CD4-positive, CD25-positive, alpha-beta regulatory T cell (primary cell): ENCODE results near the gene ZNF48. TPM values are rescaled to one million over a fixed set of nuclear protein-coding genes. Genes with fewer than 3 reads are reported as not detected.

Experiments used
- ATAC-seq, 2 donors: fragments of 150-1000 bp; cut with Tn5 transposase; one replicate each; pipeline ENCODE4 v1.10.0; 2021; ENCODE audit warnings: low read depth in 2 of 2, moderate number of reproducible peaks in 2 of 2, moderate library complexity in 1 of 2
- DNase-seq, 3 donors: peaks; one replicate each; pipeline versions ENCODE4 v3.0.0 to v3.0.0-alpha.2; 2012 to 2022; ENCODE audit warnings: mixed read lengths in 1 of 3
- H3K27ac ChIP-seq: one replicate; pipeline ENCODE4 v1.7.0; 2013; ENCODE audit warnings: mild to moderate bottlenecking, low read length; ENCODE audit not compliant: insufficient read depth, poor library complexity, severe bottlenecking
- H3K27me3 ChIP-seq: one replicate; pipeline ENCODE4 v1.7.0; 2013; ENCODE audit warnings: low read length; ENCODE audit not compliant: control insufficient read depth, insufficient read depth
- H3K36me3 ChIP-seq: one replicate; pipeline ENCODE4 v1.7.0; 2013; ENCODE audit warnings: mild to moderate bottlenecking, low read length, moderate library complexity; ENCODE audit not compliant: control insufficient read depth, insufficient read depth
- H3K4me1 ChIP-seq: 2 replicates; pipeline ENCODE4 v1.7.0; 2013; ENCODE audit warnings: mild to moderate bottlenecking, low read length; ENCODE audit not compliant: insufficient read depth, control insufficient read depth, poor library complexity, severe bottlenecking
- H3K4me3 ChIP-seq: one replicate; pipeline ENCODE4 v1.7.0; 2013; ENCODE audit warnings: low read depth, mild to moderate bottlenecking, low read length, moderate library complexity
- H3K9me3 ChIP-seq, 2 experiments: 1 replicate in 1 of 2; 2 replicates in 1 of 2; pipeline ENCODE4 v1.7.0; 2013; ENCODE audit warnings: low read length in 2 of 2, mild to moderate bottlenecking in 1 of 2, moderate library complexity in 1 of 2; ENCODE audit not compliant: control insufficient read depth in 2 of 2
- H3K27ac Mint-ChIP-seq, 3 donors: one replicate each; pipeline ENCODE4 v1.8.0; 2020 to 2022; ENCODE audit warnings: mild to moderate bottlenecking in 3 of 3, mixed read lengths in 3 of 3, moderate library complexity in 2 of 3
- H3K27me3 Mint-ChIP-seq: one replicate; pipeline ENCODE4 v1.8.0; 2022; ENCODE audit warnings: mild to moderate bottlenecking, mixed read lengths
- H3K36me3 Mint-ChIP-seq: one replicate; pipeline ENCODE4 v1.8.0; 2020; ENCODE audit warnings: mixed read lengths
- H3K4me1 Mint-ChIP-seq, 4 donors: one replicate each; pipeline ENCODE4 v1.8.0; 2020 to 2022; ENCODE audit warnings: mixed read lengths in 4 of 4, mild to moderate bottlenecking in 1 of 4
- H3K4me3 Mint-ChIP-seq, 4 donors: one replicate each; pipeline ENCODE4 v1.8.0; 2020 to 2022; ENCODE audit warnings: mild to moderate bottlenecking in 4 of 4, mixed read lengths in 4 of 4, moderate library complexity in 3 of 4
- H3K9me3 Mint-ChIP-seq, 7 donors: one replicate each; pipeline ENCODE4 v1.8.0; 2020 to 2022; ENCODE audit warnings: mixed read lengths in 7 of 7, mild to moderate bottlenecking in 3 of 7, moderate library complexity in 2 of 7
- polyA plus RNA-seq, 4 donors: library from polyadenylated mRNA; unstranded; fragments of 300-500 nt; fragmentation: Illumina TruSeq; gene quantifications; one replicate each; pipeline ENCODE4 v1.2.3, GENCODE V29; 2021
- total RNA-seq: library from RNA; stranded (reverse); gene quantifications from one replicate; pipeline ENCODE4 v1.2.3, GENCODE V29; 2022

The ZNF48 gene
- total and polyA plus RNA-seq, 5 donors from 2014 or later, result 4.5 to 8.0 (median 6.5) TPM

DNA sequence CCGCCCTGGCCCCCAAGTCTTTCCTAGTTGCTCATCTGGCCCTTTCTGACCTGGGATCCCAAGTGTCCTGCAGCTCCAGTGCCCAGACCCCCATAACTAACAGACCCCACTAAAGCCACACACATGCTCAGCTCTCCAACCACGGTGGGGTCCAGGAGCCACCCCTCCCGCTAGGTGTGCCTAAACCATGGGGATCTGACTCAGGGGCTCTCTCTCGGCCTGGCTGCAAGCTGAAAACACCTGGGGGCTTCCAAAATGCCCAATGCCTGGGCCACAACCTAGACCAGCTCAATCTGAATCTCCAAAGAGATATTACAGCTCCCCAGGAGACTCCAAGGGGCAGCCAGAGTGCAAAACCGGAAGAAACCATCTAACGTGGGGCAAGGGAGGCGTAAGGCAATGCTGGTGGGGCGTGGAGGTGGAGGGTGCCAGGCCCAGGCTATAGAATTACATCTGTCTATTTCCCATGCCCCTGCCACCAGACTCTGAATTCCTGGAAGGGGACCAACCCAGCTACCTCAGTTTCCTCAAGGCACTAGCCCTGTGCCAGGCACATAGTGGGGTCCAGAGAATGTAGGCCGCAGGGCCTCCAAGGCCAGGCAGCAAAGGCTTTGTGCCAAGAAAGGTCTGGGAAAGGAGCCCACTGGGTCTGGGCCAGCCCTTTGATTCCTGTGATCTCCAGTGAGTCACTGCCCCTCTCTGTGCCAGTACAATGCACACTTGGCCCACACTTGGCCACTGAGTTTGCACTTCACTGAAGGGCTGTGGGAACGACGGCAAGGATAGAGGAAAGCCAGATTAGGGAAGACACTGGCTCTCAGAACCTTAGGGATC, 43.4 kb upstream of the ZNF48 start:
- Histone ChIP-seq H3K4me1 (peaks cover 24% of the 10 kb centered on the region), H3K27me3 (no peaks in the 10 kb centered on the region), H3K36me3 (peaks cover 32% of the 10 kb centered on the region), H3K4me3 (no peak overlapping the region), H3K9me3 (no peaks in the 10 kb centered on the region), H3K27ac (no peak overlapping the region)
- DNase-seq (no peak), ATAC-seq (no peak)
- peak overlapping the region; percentile 21 to 83 (median 59) for H3K4me3 Mint-ChIP-seq
- H3K4me1 Mint-ChIP-seq, result peaks cover 4 to 50% (median 17%) of the 10 kb centered on the region in 4 donors
- H3K27ac Mint-ChIP-seq, result no peak overlapping the region
- peaks cover 19% of the 10 kb centered on the region for H3K36me3 Mint-ChIP-seq
- H3K9me3 Mint-ChIP-seq, result no peaks in the 10 kb centered on the region
- H3K27me3 Mint-ChIP-seq, result no peaks in the 10 kb centered on the region

DNA sequence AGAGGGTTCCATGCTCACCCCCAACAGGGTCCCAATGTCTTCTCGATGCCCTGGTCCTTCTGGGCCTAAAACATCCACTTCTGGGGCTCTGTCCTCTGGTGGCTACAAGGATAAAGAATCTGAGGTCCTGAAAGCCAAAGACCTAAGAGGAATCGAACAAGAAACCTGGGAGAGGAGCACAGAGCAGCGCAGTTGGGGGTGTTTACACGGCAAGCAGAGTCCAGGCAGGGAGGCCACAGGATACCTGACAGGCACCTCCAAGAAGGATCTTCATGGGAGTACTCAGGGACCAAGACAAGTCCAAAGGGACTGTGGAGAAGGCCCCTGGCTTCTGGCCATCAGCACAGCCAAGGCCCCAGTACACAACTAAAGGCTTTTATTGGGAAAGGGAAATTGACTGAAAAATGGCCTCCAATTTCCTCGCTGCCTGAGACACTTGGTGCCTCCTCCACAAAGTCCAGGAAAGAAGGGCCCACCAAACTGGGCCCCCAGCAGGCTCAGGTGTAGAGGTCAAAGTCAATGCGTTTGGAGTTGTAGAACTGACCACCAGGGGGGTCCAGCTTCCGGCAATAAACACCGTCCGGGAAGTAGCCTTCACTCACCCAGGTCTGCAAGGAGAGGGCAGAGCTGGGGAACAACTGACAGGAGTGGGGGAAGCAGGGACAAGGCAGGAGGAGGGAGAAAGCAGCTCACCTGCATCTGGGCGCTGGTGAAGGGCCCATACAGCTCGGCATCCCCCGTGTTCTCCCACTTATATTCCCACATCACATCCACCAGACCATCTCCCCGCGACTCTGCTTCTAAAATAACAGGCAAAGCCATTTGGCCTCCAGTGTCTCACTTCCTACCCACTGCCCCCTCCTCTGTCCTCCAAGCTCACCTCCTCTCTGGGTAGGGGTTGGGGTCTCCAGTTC, 42.5 kb upstream of the ZNF48 start:
- no peaks in the 10 kb centered on the region for H3K27me3 Mint-ChIP-seq

DNA sequence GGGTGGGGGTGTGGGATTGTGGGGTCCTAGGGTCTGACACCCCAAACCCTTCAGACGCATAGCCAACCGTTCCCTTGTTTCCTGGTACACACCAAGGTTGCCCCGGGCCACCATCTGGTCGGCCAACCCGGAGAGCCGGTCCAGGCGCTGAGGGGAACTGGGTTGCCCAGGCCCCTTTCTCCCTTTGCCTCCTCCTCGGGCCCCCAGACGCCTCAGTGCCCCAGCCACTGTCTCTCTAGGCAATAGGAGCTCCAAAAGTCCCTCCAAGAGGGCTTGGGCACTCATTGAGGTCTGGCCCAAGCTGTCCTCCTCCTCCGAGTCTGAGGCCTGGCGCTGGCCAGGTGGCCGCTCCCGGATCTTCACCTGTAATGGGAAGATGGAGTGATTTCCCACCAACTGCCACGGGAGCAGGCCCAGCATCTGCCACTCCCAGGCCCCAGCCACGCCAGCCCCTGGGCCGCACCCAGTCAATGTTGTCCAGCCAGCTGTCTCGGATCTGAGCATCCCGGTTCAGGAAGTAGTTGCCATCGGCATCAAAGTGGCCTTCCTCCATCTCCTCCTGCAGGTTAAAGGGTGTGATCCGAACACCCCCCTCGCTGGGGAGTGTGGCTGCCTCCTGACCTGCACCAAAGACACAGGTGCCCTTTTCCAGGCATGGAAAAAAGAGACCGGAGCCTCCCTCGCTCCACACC, 41.6 kb upstream of the ZNF48 start:
- H3K27ac ChIP-seq, result peak overlapping the region; percentile 14
- H3K4me1 Mint-ChIP-seq, result peaks cover 4 to 54% (median 21%) of the 10 kb centered on the region in 4 donors

More for the DNA sequence above, 42.5 kb upstream of the ZNF48 start:
- DNase-seq (no peak), ATAC-seq (no peak)
- Mint-ChIP-seq H3K36me3 (peaks cover 25% of the 10 kb centered on the region), H3K4me3 (peak overlapping the region; percentile 8 to 63 (median 56)), H3K9me3 (no peaks in the 10 kb centered on the region), H3K4me1 (peaks cover 4 to 54% (median 21%) of the 10 kb centered on the region in 4 donors), H3K27ac (no peak overlapping the region)
- H3K27me3 ChIP-seq, result no peaks in the 10 kb centered on the region
- H3K9me3 ChIP-seq, result no peaks in the 10 kb centered on the region
- no peak overlapping the region for H3K4me3 ChIP-seq
- H3K27ac ChIP-seq, result peak overlapping the region; percentile 14
- peaks cover 32% of the 10 kb centered on the region for H3K36me3 ChIP-seq
- H3K4me1 ChIP-seq, result peaks cover 24% of the 10 kb centered on the region

DNA sequence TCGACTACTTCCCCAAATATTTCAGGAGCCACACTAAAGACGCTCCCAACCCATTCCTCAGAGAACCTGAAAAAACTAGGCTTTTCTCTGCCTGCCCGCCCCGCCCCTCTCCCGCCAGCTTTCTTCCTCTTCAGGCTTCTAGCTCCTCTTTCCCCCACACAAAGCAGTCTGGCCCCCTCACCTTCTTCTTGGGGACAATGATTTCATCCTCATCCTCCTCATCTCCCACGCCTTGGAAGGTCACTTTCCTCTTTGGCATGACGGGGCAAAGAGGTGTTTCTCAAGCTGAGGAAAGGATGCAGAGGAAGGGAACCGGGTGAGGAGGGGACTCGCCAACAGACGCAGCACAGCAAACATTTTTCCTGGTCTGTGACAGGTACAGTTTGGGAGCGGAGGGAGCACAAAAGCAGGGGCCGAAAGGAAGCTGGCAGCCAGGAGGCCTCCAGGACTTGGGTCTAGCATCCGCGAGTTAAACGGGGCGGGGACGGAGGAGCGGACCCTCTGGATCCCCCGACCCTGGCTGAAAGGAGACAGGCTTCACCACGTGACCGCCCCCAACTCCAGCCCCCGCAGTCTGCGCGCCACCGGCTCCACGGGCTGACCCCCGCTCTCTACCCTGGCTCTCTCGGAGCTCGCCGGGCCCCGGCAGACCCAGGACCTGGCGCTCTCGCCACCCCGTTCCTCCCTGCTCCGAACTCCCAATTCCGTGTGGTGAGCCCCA, 40.6 kb upstream of the ZNF48 start:
- Mint-ChIP-seq H3K4me1 (peaks cover 4 to 54% (median 21%) of the 10 kb centered on the region in 4 donors), H3K27me3 (no peaks in the 10 kb centered on the region), H3K36me3 (peaks cover 24% of the 10 kb centered on the region), H3K4me3 (peak overlapping the region; percentile 96 to 100 (median 96)), H3K27ac (peak overlapping the region; percentile 99), H3K9me3 (no peaks in the 10 kb centered on the region)
- peak; percentile 26 to 27 for ATAC-seq
- Histone ChIP-seq H3K9me3 (no peaks in the 10 kb centered on the region), H3K4me3 (peak overlapping the region; percentile 88), H3K27me3 (no peaks in the 10 kb centered on the region), H3K27ac (peak overlapping the region; percentile 96), H3K36me3 (peaks cover 36% of the 10 kb centered on the region), H3K4me1 (peaks cover 24% of the 10 kb centered on the region)
- DNase-seq, result no peak

More for the DNA sequence above, 41.6 kb upstream of the ZNF48 start:
- H3K4me1 ChIP-seq, result peaks cover 24% of the 10 kb centered on the region
- DNase-seq (no peak), ATAC-seq (no peak)
- H3K9me3 ChIP-seq, result no peaks in the 10 kb centered on the region
- H3K4me3 Mint-ChIP-seq, result peak overlapping the region; percentile 96 to 100 (median 96)
- H3K27me3 Mint-ChIP-seq, result no peaks in the 10 kb centered on the region
- no peaks in the 10 kb centered on the region for H3K27me3 ChIP-seq
- peak overlapping the region; percentile 88 for H3K4me3 ChIP-seq
- H3K9me3 Mint-ChIP-seq, result no peaks in the 10 kb centered on the region
- peak overlapping the region in 1 of 3 donors; percentile 99 for H3K27ac Mint-ChIP-seq
- peaks cover 25% of the 10 kb centered on the region for H3K36me3 Mint-ChIP-seq
- H3K36me3 ChIP-seq, result peaks cover 33% of the 10 kb centered on the region

DNA sequence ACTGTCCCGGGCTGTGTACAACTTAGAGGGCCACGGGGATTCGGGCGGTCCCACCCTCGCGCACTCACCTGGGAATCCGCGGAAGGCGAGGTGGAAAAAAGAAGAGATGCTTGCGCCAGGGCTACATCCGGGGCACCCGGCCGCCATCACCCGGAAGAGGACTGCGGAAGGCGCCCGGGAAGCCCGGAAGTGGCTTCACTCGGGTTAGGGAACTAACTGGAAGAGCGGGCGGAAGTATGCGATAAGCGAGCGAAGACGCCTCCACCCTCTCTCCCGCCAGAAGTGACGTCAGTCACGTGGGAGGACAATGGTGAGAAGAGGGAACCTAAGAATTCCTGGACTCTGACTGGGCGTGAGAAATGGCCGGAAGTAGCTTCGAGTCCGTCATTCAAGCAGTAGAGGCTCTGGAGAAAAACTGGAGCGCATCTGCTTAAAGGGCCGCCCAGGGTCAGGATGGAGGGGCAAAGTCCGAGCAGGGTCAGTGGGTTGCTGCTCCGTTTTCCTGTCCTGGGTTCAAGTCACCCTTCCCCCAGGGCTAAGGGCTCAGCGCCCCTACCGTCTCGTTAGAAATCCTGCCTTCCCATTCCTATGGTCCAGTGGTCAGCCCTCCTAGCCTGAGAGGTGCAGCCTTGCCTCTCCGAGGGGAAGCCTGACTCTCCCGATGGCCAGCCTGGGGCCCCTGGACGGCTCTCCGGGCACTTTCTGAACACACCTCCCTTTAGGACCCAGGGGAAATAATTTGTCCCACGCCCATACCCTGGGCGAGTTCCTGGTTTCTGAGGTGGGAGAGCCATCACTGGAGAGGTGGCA, 39.9 kb upstream of the ZNF48 start, which contains the start of gene CD2BP2:
Gene CD2BP2, minus strand, starts transcription at position 165 of the 810 bp plus-strand sequence. CDS start 627 bp downstream, outside the sequence.
- Histone ChIP-seq H3K27ac (peak within 1 kb of the TSS; percentile 96), H3K9me3 (no peaks in the 10 kb centered on the region), H3K27me3 (no peaks in the 10 kb centered on the region), H3K36me3 (peaks cover 39% of the 10 kb centered on the region), H3K4me1 (peaks cover 24% of the 10 kb centered on the region), H3K4me3 (peak within 1 kb of the TSS; percentile 88)
- peak within 1 kb of the TSS; percentile 96 to 100 (median 96) for H3K4me3 Mint-ChIP-seq
- peak; percentile 86 to 94 (median 89) for DNase-seq
- peak; percentile 87 to 90 for ATAC-seq
- H3K9me3 Mint-ChIP-seq, result no peaks in the 10 kb centered on the region
- peaks cover 4 to 52% (median 20%) of the 10 kb centered on the region in 4 donors for H3K4me1 Mint-ChIP-seq
- H3K27me3 Mint-ChIP-seq, result no peaks in the 10 kb centered on the region
- peaks cover 25% of the 10 kb centered on the region for H3K36me3 Mint-ChIP-seq
- peak within 1 kb of the TSS; percentile 99 for H3K27ac Mint-ChIP-seq

DNA sequence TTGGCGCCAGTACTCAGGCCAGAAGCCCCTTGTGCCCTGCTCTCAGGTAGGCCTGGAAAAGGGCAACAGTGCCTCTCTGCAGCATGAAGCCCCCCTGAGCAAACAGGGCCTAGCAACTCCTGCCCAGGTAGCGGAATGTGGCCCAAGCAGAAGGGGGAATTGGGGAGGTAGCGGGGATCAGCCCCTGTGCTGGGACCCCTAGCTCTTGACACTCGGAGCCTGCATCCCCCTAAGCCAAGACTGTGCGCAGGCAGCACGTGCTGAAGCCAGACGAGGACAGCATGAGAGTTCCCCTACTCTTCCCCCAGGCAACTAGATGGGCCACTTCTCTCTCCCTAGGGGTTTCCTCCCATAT, 39.3 kb upstream of the ZNF48 start:
- Mint-ChIP-seq H3K4me1 (peaks cover 4 to 47% (median 19%) of the 10 kb centered on the region in 4 donors), H3K27me3 (no peaks in the 10 kb centered on the region), H3K4me3 (peak overlapping the region; percentile 96 to 100 (median 96)), H3K9me3 (no peaks in the 10 kb centered on the region), H3K27ac (peak overlapping the region; percentile 99), H3K36me3 (peaks cover 26% of the 10 kb centered on the region)
- Histone ChIP-seq H3K9me3 (no peaks in the 10 kb centered on the region), H3K4me1 (peaks cover 24% of the 10 kb centered on the region), H3K36me3 (peaks cover 33% of the 10 kb centered on the region), H3K27ac (peak overlapping the region; percentile 96), H3K27me3 (no peaks in the 10 kb centered on the region), H3K4me3 (no peak overlapping the region)
- no peak for ATAC-seq
- no peak for DNase-seq
